Spinal cord (tissue), 10 donors: ENCODE data around the gene TCOF1. TPM values are rescaled to one million over a fixed set of nuclear protein-coding genes. Genes with fewer than 3 reads are reported as not detected.

ENCODE experiments used
- DNase-seq, 6 donors: peaks; one replicate each; pipeline versions ENCODE4 v3.0.0 to v3.0.0-alpha.2; 2013 to 2015; ENCODE audit warnings: low spot score in 6 of 6, low read depth in 4 of 6
- H3K27ac ChIP-seq: one replicate; pipeline ENCODE4 v1.5.1; 2013; ENCODE audit warnings: low read depth, low read length, control low read depth
- H3K27me3 ChIP-seq: one replicate; pipeline ENCODE4 v1.6.1; 2013; ENCODE audit warnings: low read length; ENCODE audit not compliant: control insufficient read depth, insufficient read depth
- H3K36me3 ChIP-seq: one replicate; pipeline ENCODE4 v1.6.1; 2013; ENCODE audit warnings: low read length; ENCODE audit not compliant: control insufficient read depth, insufficient read depth
- H3K4me1 ChIP-seq: one replicate; pipeline ENCODE4 v1.6.1; 2013; ENCODE audit warnings: low read length; ENCODE audit not compliant: control insufficient read depth, insufficient read depth
- H3K4me3 ChIP-seq: one replicate; pipeline ENCODE4 v1.5.1; 2013; ENCODE audit warnings: low read depth, low read length, control low read depth
- H3K9me3 ChIP-seq: one replicate; pipeline ENCODE4 v1.6.1; 2013; ENCODE audit warnings: low read length; ENCODE audit not compliant: control insufficient read depth, insufficient read depth
- WGBS: methylation state at CpG from one replicate; pipeline ENCODE4 v1.1.5; 2013; ENCODE audit warnings: missing lambda C conversion rate; ENCODE audit not compliant: insufficient coverage; 5-methylcytosine and 5-hydroxymethylcytosine counted together
- polyA plus RNA-seq, 2 donors: library from polyadenylated mRNA; unstranded; fragments of 120-200 nt; gene quantifications; one replicate each; pipeline ENCODE4 v1.2.1, GENCODE V29; 2013; ENCODE audit not compliant: insufficient read length in 2 of 2
- total RNA-seq, 2 donors: library from RNA; depleted of rRNA in 1 of 2; stranded (reverse); fragments of 120-200 nt in 1 of 2; fragments of >200 nt in 1 of 2; gene quantifications; one replicate each; pipeline versions ENCODE4 v1.2.3 to v1.2.4, GENCODE V29; 2013 to 2014
- donor health status: healthy.

The TCOF1 gene
- total and polyA plus RNA-seq, 4 donors = 8.7 to 26.3 (median 22.4) TPM

GRCh38 chr5:150335778-150336177 is 21.7 kb upstream of the TCOF1 start:
- 58% methylated on average over 2 of the region's 4 CpGs for WGBS
- Histone ChIP-seq H3K9me3 (no peaks in the 10 kb centered on the region), H3K27me3 (no peaks in the 10 kb centered on the region), H3K27ac (no peak overlapping the region), H3K4me1 (peaks cover 19% of the 10 kb centered on the region), H3K36me3 (no peaks in the 10 kb centered on the region), H3K4me3 (no peak overlapping the region)
- no peak for DNase-seq

GRCh38 chr5:150338546-150338945 is 19.0 kb upstream of the TCOF1 start:
- peak overlapping the region; percentile 27 for H3K27ac ChIP-seq

GRCh38 chr5:150339165-150339564 is 18.3 kb upstream of the TCOF1 start:
- DNase-seq = peak in 2 of 6 donors; percentile 55 to 67
- H3K36me3 ChIP-seq = no peaks in the 10 kb centered on the region
- H3K27ac ChIP-seq = peak overlapping the region; percentile 58
- H3K9me3 ChIP-seq = no peaks in the 10 kb centered on the region
- 24% methylated on average over 4 of the region's 5 CpGs for WGBS
- no peaks in the 10 kb centered on the region for H3K27me3 ChIP-seq
- H3K4me1 ChIP-seq = peaks cover 21% of the 10 kb centered on the region
- no peak overlapping the region for H3K4me3 ChIP-seq

More at GRCh38 chr5:150338546-150338945, 19.0 kb upstream of the TCOF1 start:
- Histone ChIP-seq H3K4me1 (peaks cover 21% of the 10 kb centered on the region), H3K4me3 (no peak overlapping the region), H3K27me3 (no peaks in the 10 kb centered on the region), H3K36me3 (no peaks in the 10 kb centered on the region), H3K9me3 (no peaks in the 10 kb centered on the region)
- DNase-seq = no peak
- 88% methylated on average over 11 of the region's 11 CpGs for WGBS

GRCh38 chr5:150339841-150340240 is 17.7 kb upstream of the TCOF1 start:
- H3K27me3 ChIP-seq = no peaks in the 10 kb centered on the region
- H3K4me3 ChIP-seq = no peak overlapping the region
- DNase-seq = no peak
- peak overlapping the region; percentile 58 for H3K27ac ChIP-seq
- H3K36me3 ChIP-seq = no peaks in the 10 kb centered on the region
- no peaks in the 10 kb centered on the region for H3K9me3 ChIP-seq
- H3K4me1 ChIP-seq = peaks cover 21% of the 10 kb centered on the region
- 93% methylated on average over 3 of the region's 4 CpGs for WGBS

- Histone ChIP-seq H3K4me1 (peaks cover 29% of the 10 kb centered on the region), H3K4me3 (no peak overlapping the region), H3K27me3 (no peaks in the 10 kb centered on the region), H3K27ac (no peak overlapping the region), H3K36me3 (no peaks in the 10 kb centered on the region), H3K9me3 (no peaks in the 10 kb centered on the region)
- no peak for DNase-seq
- 67% methylated on average over 4 of the region's 7 CpGs for WGBS
These were observed 16.8 kb upstream of the TCOF1 start for GRCh38 chr5:150340614-150341255.

GRCh38 chr5:150341331-150341730 is 16.2 kb upstream of the TCOF1 start:
- H3K27ac ChIP-seq = no peak overlapping the region
- no peaks in the 10 kb centered on the region for H3K27me3 ChIP-seq
- H3K4me3 ChIP-seq = no peak overlapping the region
- no peaks in the 10 kb centered on the region for H3K9me3 ChIP-seq
- H3K4me1 ChIP-seq = peaks cover 35% of the 10 kb centered on the region
- DNase-seq = no peak
- no peaks in the 10 kb centered on the region for H3K36me3 ChIP-seq
- 93% methylated on average over 4 of the region's 4 CpGs for WGBS

- Histone ChIP-seq H3K4me1 (peaks cover 40% of the 10 kb centered on the region), H3K4me3 (no peak overlapping the region), H3K27me3 (no peaks in the 10 kb centered on the region), H3K27ac (no peak overlapping the region), H3K36me3 (no peaks in the 10 kb centered on the region), H3K9me3 (no peaks in the 10 kb centered on the region)
- WGBS = no CpG with 5 or more reads among the region's 1 CpG
- no peak for DNase-seq
These were observed 15.5 kb upstream of the TCOF1 start for GRCh38 chr5:150341989-150342388.

- H3K9me3 ChIP-seq = no peaks in the 10 kb centered on the region
- 96% methylated on average over 5 of the region's 5 CpGs for WGBS
- no peak overlapping the region for H3K4me3 ChIP-seq
- H3K36me3 ChIP-seq = no peaks in the 10 kb centered on the region
- no peak for DNase-seq
- H3K4me1 ChIP-seq = peaks cover 43% of the 10 kb centered on the region
- no peaks in the 10 kb centered on the region for H3K27me3 ChIP-seq
- H3K27ac ChIP-seq = no peak overlapping the region
These were observed 14.9 kb upstream of the TCOF1 start for GRCh38 chr5:150342583-150342982.

GRCh38 chr5:150343994-150344631 is 13.4 kb upstream of the TCOF1 start:
- H3K4me3 ChIP-seq = no peak overlapping the region

GRCh38 chr5:150345716-150346115 is 11.8 kb upstream of the TCOF1 start:
- Histone ChIP-seq H3K27me3 (no peaks in the 10 kb centered on the region), H3K36me3 (no peaks in the 10 kb centered on the region), H3K4me1 (peaks cover 36% of the 10 kb centered on the region), H3K27ac (no peak overlapping the region), H3K4me3 (no peak overlapping the region), H3K9me3 (no peaks in the 10 kb centered on the region)
- DNase-seq = peak in 4 of 6 donors; percentile 52 to 93 (median 70)
- 17% methylated on average over 3 of the region's 5 CpGs for WGBS

More at GRCh38 chr5:150343994-150344631, 13.4 kb upstream of the TCOF1 start:
- Histone ChIP-seq H3K9me3 (no peaks in the 10 kb centered on the region), H3K36me3 (no peaks in the 10 kb centered on the region), H3K4me1 (peaks cover 35% of the 10 kb centered on the region), H3K27me3 (no peaks in the 10 kb centered on the region), H3K27ac (no peak overlapping the region)
- no peak for DNase-seq
- 88% methylated on average over 5 of the region's 7 CpGs for WGBS
